ENCODE data around the gene QKI. TPM values are rescaled to one million over a fixed set of nuclear protein-coding genes. Genes with fewer than 3 reads are reported as not detected.

QKI gene
- total RNA-seq, 4 donors from 2014 or later = 8.4 to 107 (median 37.1) TPM

- DNase-seq = no peak
- Histone ChIP-seq H3K4me1 (peaks cover 0 to 12% (median 3%) of the 10 kb centered on the region in 4 donors), H3K4me3 (no peak overlapping the region), H3K36me3 (no peaks in the 10 kb centered on the region), H3K27me3 (no peaks in the 10 kb centered on the region), H3K27ac (no peak overlapping the region), H3K9me3 (no peaks in the 10 kb centered on the region)
- TF ChIP-seq POLR2A (IDR thresholded peaks at IDR 0.05) = no peak
- TF ChIP-seq, protein P1, sequence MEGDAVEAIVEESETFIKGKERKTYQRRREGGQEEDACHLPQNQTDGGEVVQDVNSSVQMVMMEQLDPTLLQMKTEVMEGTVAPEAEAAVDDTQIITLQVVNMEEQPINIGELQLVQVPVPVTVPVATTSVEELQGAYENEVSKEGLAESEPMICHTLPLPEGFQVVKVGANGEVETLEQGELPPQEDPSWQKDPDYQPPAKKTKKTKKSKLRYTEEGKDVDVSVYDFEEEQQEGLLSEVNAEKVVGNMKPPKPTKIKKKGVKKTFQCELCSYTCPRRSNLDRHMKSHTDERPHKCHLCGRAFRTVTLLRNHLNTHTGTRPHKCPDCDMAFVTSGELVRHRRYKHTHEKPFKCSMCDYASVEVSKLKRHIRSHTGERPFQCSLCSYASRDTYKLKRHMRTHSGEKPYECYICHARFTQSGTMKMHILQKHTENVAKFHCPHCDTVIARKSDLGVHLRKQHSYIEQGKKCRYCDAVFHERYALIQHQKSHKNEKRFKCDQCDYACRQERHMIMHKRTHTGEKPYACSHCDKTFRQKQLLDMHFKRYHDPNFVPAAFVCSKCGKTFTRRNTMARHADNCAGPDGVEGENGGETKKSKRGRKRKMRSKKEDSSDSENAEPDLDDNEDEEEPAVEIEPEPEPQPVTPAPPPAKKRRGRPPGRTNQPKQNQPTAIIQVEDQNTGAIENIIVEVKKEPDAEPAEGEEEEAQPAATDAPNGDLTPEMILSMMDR (IDR thresholded peaks at IDR 0.05) = no peak
These were observed 8.0 kb downstream of the QKI start for GRCh38 chr6:163422550-163422949.

- H3K36me3 ChIP-seq = no peaks in the 10 kb centered on the region
- H3K4me1 ChIP-seq = peaks cover 0 to 20% (median 3%) of the 10 kb centered on the region in 4 donors
- DNase-seq = no peak
- H3K27ac ChIP-seq = no peak overlapping the region
- no peak overlapping the region for H3K4me3 ChIP-seq
- H3K27me3 ChIP-seq = no peaks in the 10 kb centered on the region
- H3K9me3 ChIP-seq = no peaks in the 10 kb centered on the region
- TF ChIP-seq POLR2A (IDR thresholded peaks at IDR 0.05) = no peak
- TF ChIP-seq, protein P1 (IDR thresholded peaks at IDR 0.05) = no peak
These were observed 9.2 kb downstream of the QKI start for GRCh38 chr6:163423696-163424095.

DNA sequence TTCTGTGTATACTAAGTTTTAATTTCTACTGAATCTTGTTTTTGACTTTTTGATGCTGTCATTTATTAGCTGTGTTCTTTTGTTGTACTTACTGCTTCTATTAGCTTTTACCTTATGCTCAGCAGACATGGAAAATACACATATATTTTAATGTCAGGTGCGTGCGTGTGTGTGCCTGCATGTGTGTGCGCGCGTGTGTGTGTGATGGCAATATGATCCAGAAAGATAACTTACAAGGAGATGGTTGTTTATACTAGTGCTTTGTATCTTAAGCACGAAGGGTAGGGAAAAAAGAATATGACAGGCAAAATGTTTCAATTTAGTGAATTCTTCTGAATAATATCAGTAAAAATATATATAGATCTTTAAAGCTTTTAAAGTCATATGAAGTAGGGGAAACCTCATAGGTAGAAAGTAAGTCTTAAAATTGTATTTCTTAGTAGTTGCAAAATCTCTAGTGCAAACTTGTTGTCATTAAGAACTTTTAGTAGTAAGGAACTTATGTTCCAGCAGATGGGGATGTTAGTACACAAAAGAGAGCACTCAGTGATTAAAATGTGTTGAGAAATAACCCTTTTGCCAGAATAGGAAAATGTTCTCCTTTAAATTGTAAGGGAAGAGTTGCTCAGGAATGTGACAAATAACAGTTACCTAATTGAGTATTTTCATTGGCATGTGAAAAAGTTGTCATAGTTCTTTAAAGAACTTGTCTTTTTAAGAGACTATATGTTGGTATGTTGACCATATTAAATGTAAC lies 13.2 kb downstream of the QKI start:
- no peaks in the 10 kb centered on the region for H3K9me3 ChIP-seq
- no peaks in the 10 kb centered on the region for H3K36me3 ChIP-seq
- no peaks in the 10 kb centered on the region for H3K27me3 ChIP-seq
- DNase-seq = no peak
- no peak overlapping the region for H3K4me3 ChIP-seq
- TF ChIP-seq POLR2A (IDR thresholded peaks at IDR 0.05) = no peak
- TF ChIP-seq, protein P1 (IDR thresholded peaks at IDR 0.05) = peak in 2 of 6 experiments; percentile 31 to 47
- H3K4me1 ChIP-seq = peaks cover 0 to 17% (median 3%) of the 10 kb centered on the region in 4 donors
- no peak overlapping the region for H3K27ac ChIP-seq

- Histone ChIP-seq H3K9me3 (no peaks in the 10 kb centered on the region), H3K4me1 (peaks cover 0 to 17% (median 2%) of the 10 kb centered on the region in 4 donors), H3K27me3 (no peaks in the 10 kb centered on the region), H3K36me3 (no peaks in the 10 kb centered on the region), H3K4me3 (no peak overlapping the region), H3K27ac (no peak overlapping the region)
- DNase-seq = no peak
- TF ChIP-seq, protein P1 (IDR thresholded peaks at IDR 0.05) = no peak
- no peak for TF ChIP-seq POLR2A (IDR thresholded peaks at IDR 0.05)
These were observed 13.9 kb downstream of the QKI start for GRCh38 chr6:163428373-163428772.

- Histone ChIP-seq H3K9me3 (no peaks in the 10 kb centered on the region), H3K4me3 (no peak overlapping the region), H3K36me3 (no peaks in the 10 kb centered on the region), H3K4me1 (peaks cover 0 to 17% (median 2%) of the 10 kb centered on the region in 4 donors), H3K27ac (no peak overlapping the region), H3K27me3 (no peaks in the 10 kb centered on the region)
- DNase-seq = no peak
- no peak for TF ChIP-seq POLR2A (IDR thresholded peaks at IDR 0.05)
- TF ChIP-seq, protein P1 (IDR thresholded peaks at IDR 0.05) = no peak
These were observed 15.4 kb downstream of the QKI start for GRCh38 chr6:163429858-163430448.
